HG03280 (cell line): Measurements from ENCODE around the gene UVRAG.

Source experiments
- ATAC-seq: cut with Tn5 transposase; IDR thresholded peaks from one replicate; pipeline ENCODE4 v1.9.1; 2021; ENCODE audit warnings: mild to moderate bottlenecking, moderate library complexity; ENCODE audit not compliant: unreplicated experiment

UVRAG gene

GRCh38 chr11:76177250-76177686 is 362.3 kb downstream of the UVRAG start:
- ATAC-seq = no peak

- ATAC-seq = no peak
Measured at GRCh38 chr11:76179147-76179546, 364.1 kb downstream of the UVRAG start.

GRCh38 chr11:76181371-76181770 is 366.4 kb downstream of the UVRAG start:
- ATAC-seq = no peak

GRCh38 chr11:76184551-76184993 is 369.6 kb downstream of the UVRAG start:
- no peak for ATAC-seq

- no peak for ATAC-seq
Measured at GRCh38 chr11:76185511-76185910, 370.5 kb downstream of the UVRAG start.

GRCh38 chr11:76185931-76186401 is 371.0 kb downstream of the UVRAG start:
- ATAC-seq = no peak

- ATAC-seq = no peak
Measured at GRCh38 chr11:76186776-76187279, 371.8 kb downstream of the UVRAG start.

- no peak for ATAC-seq
Measured at GRCh38 chr11:76188873-76189272, 373.9 kb downstream of the UVRAG start.

- ATAC-seq = no peak
Measured at GRCh38 chr11:76189682-76190081, 374.7 kb downstream of the UVRAG start.

GRCh38 chr11:76190376-76190775 is 375.4 kb downstream of the UVRAG start:
- ATAC-seq = no peak
